K562 (cell line): ENCODE data around the gene TMEM132C. TPM values are rescaled to one million over a fixed set of nuclear protein-coding genes. Genes with fewer than 3 reads are reported as not detected.

Experiments
- ATAC-seq: fragments of 200-7000 bp; cut with Tn5 transposase; 3 replicates; pipeline ENCODE4 v1.9.1; 2020; ENCODE audit warnings: moderate library complexity
- BruUV-seq: library from RNA; stranded (reverse); fragments of 400-500 nt; replicated peaks from 2 replicates; lab custom pipeline; 2021; lab: Mats Ljungman, UMichigan
- CTCF ChIA-PET: fragments of 300-600 bp; formaldehyde crosslinking; extraction: SDS; loops from one replicate; lab custom pipeline; 2021; ENCODE audit warnings: low intra/inter-chr PET ratio; lab: Yijun Ruan, JAX
- POLR2A ChIA-PET: fragments of 300-600, 350-650 bp; sonication (Branson Sonifier 250); formaldehyde crosslinking; extraction: SDS; loops from one replicate; lab custom pipeline; 2021; ENCODE audit warnings: antibody characterized with exemption, inconsistent platforms; lab: Yijun Ruan, JAX
- DNase-seq, 4 experiments: peaks; one replicate each; pipeline versions ENCODE4 v3.0.0 to v3.0.0-alpha.2; 2011 to 2018; ENCODE audit warnings: low spot score in 3 of 4, mixed read lengths in 3 of 4; ENCODE audit errors: extremely low read depth in 1 of 4
- FAIRE-seq: peaks from 2 replicates; lab custom pipeline; 2011; peaks lifted over from hg19 to GRCh38; lab: Jason Lieb, UNC
- H2AFZ ChIP-seq: 2 replicates; pipeline ENCODE4 v1.6.0; 2011; ENCODE audit warnings: low read depth, low read length, control low read depth, inconsistent platforms
- H3K27ac ChIP-seq: fragments of 200-600 bp; 3 replicates; pipeline ENCODE4 v1.8.0; 2011; ENCODE audit warnings: low read depth, mild to moderate bottlenecking, control low read depth, inconsistent platforms, low read length, moderate library complexity, mixed read lengths; ENCODE audit errors: extremely low read depth
- H3K27me3 ChIP-seq, 2 experiments: fragments of 300-600 bp in 1 of 2; 2 replicates in 1 of 2; 3 replicates in 1 of 2; pipeline versions ENCODE4 v1.6.0 to v1.8.0; 2011; ENCODE audit warnings: inconsistent platforms in 2 of 2, low read length in 2 of 2, mild to moderate bottlenecking in 1 of 2, mixed read lengths in 1 of 2, moderate library complexity in 1 of 2; ENCODE audit not compliant: control insufficient read depth in 2 of 2, insufficient read depth in 2 of 2
- H3K36me3 ChIP-seq: fragments of 300-600 bp; 3 replicates; pipeline ENCODE4 v1.8.0; 2011; ENCODE audit warnings: mild to moderate bottlenecking, low read length, inconsistent platforms; ENCODE audit not compliant: control insufficient read depth, insufficient read depth
- H3K4me1 ChIP-seq, 2 experiments: fragments of 200-600 bp in 1 of 2; replicated peaks in 1 of 2; 2 replicates in 1 of 2; 3 replicates in 1 of 2; pipeline versions ENCODE4 v1.5.1 to v1.8.0; 2011; ENCODE audit warnings: inconsistent platforms in 2 of 2, low read length in 2 of 2, mild to moderate bottlenecking in 1 of 2, mixed read lengths in 1 of 2, moderate library complexity in 1 of 2; ENCODE audit not compliant: control insufficient read depth in 2 of 2, insufficient read depth in 2 of 2
- H3K4me2 ChIP-seq: 2 replicates; pipeline ENCODE4 v1.6.1; 2011; ENCODE audit warnings: low read length, control low read depth, inconsistent platforms, mixed read lengths; ENCODE audit not compliant: insufficient read depth
- H3K4me3 ChIP-seq: fragments of 200-600 bp; sonication (generic), shearing (Covaris generic); 2 replicates; pipeline ENCODE4 v1.5.1; 2016; ENCODE audit warnings: control low read depth, inconsistent platforms
- H3K79me2 ChIP-seq: fragments of 200-600 bp; 3 replicates; pipeline ENCODE4 v1.8.0; 2011; ENCODE audit warnings: low read length, inconsistent platforms; ENCODE audit not compliant: control insufficient read depth, insufficient read depth
- H3K9ac ChIP-seq, 2 experiments: 2 replicates each; pipeline versions ENCODE4 v1.6.0 to v1.6.1; 2011; ENCODE audit warnings: low read depth in 2 of 2, low read length in 2 of 2, control low read depth in 1 of 2, inconsistent platforms in 1 of 2, mild to moderate bottlenecking in 1 of 2, mixed read lengths in 1 of 2; ENCODE audit not compliant: insufficient read depth in 1 of 2
- H3K9me1 ChIP-seq: one replicate; pipeline ENCODE4 v1.6.0; 2011; ENCODE audit warnings: inconsistent platforms, mild to moderate bottlenecking, low read length, moderate library complexity; ENCODE audit not compliant: control insufficient read depth, insufficient read depth
- H3K9me3 ChIP-seq: replicated peaks from 2 replicates; pipeline ENCODE4 v1.5.1; 2011; ENCODE audit warnings: low read depth, low read length, inconsistent platforms; ENCODE audit not compliant: control insufficient read depth, insufficient read depth
- H4K20me1 ChIP-seq: replicated peaks from 2 replicates; pipeline ENCODE4 v1.6.1; 2011; ENCODE audit warnings: low read length, inconsistent platforms, mixed read lengths; ENCODE audit not compliant: control insufficient read depth, insufficient read depth
- ELF1 ChIP-seq: fragments of 200-800 bp; sonication (Bioruptor generic); IDR thresholded peaks from 2 replicates; pipeline ENCODE4 v1.6.1; 2016; ENCODE audit warnings: missing genetic modification characterization, missing compliant biosample characterization
- KLF6 ChIP-seq: fragments of 250-450 bp; sonication (Bioruptor Pico); IDR thresholded peaks from 2 replicates; pipeline ENCODE4 v1.4.0; 2020; ENCODE audit warnings: mild to moderate bottlenecking, moderate library complexity, borderline replicate concordance
- TAF1 ChIP-seq: IDR thresholded peaks from 2 replicates; pipeline ENCODE4 v1.6.1; 2011; ENCODE audit warnings: mild to moderate bottlenecking, low read length, moderate library complexity; ENCODE audit not compliant: insufficient read depth, control insufficient read depth, severe bottlenecking; ENCODE audit errors: extremely low read depth
- WGBS: fragments of 100-300 bp; shearing (Covaris generic); methylation state at CpG from one replicate; pipeline ENCODE4 v1.1.6; 2016; ENCODE audit warnings: low coverage, mixed read lengths; ENCODE audit not compliant: insufficient coverage; ENCODE audit errors: missing lambda C conversion rate; 5-methylcytosine and 5-hydroxymethylcytosine counted together
- in situ Hi-C: fragments of 300-500 bp; cut with MboI; formaldehyde crosslinking; loops from 4 replicates; pipeline ENCODE4 v1.15.0; 2018; ENCODE audit warnings: inconsistent platforms, mixed read lengths
- intact Hi-C: fragments of 100-400 bp; cut with micrococcal nuclease; formaldehyde crosslinking; loops from 2 replicates; pipeline ENCODE4 v1.14.2; 2022
- polyA plus RNA-seq, 8 experiments: library from polyadenylated mRNA; depleted of rRNA in 4 of 8; stranded (reverse) in 5 of 8; unstranded in 3 of 8; fragments of >200 nt; fragmentation: Nextera tagmentation in 2 of 8; fragmentation: Illumina TruSeq in 1 of 8; extraction: Ambion mirVana in 2 of 8; extraction: Trizol in 1 of 8; gene quantifications; 2 replicates each; pipeline versions ENCODE4 v1.2.1 to v1.2.3, GENCODE V29; 2011 to 2014; ENCODE audit warnings: inconsistent platforms in 1 of 8, missing spikeins in 1 of 8
- total RNA-seq, 7 experiments: library from RNA; depleted of rRNA in 6 of 7; stranded (reverse); fragments of >200 nt in 6 of 7; fragmentation: Illumina TruSeq in 2 of 7; extraction: Trizol in 2 of 7; gene quantifications; 2 replicates each; pipeline versions ENCODE4 v1.2.1 to v1.2.3, GENCODE V29; 2011 to 2021; ENCODE audit warnings: low replicate concordance in 1 of 7
- TF ChIP-seq, protein P1 (sequence below), 2 experiments: IDR thresholded peaks; 2 replicates each; pipeline ENCODE4 v1.6.1; 2012; ENCODE audit warnings: improper control_type of control experiment in 2 of 2, low read depth in 2 of 2, low read length in 2 of 2, borderline replicate concordance in 1 of 2
- TF ChIP-seq, protein P2 (sequence below): sonication (generic); formaldehyde crosslinking; IDR thresholded peaks from 2 replicates; pipeline ENCODE4 v1.8.1; 2022; ENCODE audit warnings: missing genetic modification reagents

Gene TMEM132C
- total and polyA plus RNA-seq, 9 of the 15 experiments (the other 6 are each of a cell fraction or from before 2014, with no cell fraction given) = not detected

DNA sequence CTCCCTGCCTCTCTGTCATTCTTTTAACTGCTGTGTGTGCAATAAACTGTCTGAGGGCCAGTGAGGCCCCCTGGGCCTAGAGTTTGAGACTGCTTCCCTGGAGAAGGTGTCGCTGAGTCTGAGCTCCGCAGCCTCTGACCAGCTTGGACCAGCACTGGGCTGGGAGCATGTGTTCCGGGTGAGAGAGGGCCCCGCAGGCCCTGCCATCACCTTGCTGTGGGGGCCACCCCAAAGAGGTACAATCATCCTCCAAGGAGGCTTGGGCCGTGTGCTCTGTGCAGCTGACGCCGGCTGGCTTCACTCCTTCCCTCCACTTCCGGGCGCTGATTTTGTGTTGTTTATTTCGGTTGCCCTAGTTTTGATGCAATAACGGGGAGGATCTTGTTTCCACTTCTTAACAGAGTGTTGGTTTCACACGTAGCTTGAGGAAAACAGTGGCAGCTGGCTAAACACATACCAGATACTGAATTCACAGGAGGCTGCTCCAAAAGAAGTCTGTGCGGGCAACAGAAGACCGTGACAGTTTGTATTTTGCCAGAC lies 121.6 kb downstream of the TMEM132C start (continued):
- TF ChIP-seq, protein P1, sequence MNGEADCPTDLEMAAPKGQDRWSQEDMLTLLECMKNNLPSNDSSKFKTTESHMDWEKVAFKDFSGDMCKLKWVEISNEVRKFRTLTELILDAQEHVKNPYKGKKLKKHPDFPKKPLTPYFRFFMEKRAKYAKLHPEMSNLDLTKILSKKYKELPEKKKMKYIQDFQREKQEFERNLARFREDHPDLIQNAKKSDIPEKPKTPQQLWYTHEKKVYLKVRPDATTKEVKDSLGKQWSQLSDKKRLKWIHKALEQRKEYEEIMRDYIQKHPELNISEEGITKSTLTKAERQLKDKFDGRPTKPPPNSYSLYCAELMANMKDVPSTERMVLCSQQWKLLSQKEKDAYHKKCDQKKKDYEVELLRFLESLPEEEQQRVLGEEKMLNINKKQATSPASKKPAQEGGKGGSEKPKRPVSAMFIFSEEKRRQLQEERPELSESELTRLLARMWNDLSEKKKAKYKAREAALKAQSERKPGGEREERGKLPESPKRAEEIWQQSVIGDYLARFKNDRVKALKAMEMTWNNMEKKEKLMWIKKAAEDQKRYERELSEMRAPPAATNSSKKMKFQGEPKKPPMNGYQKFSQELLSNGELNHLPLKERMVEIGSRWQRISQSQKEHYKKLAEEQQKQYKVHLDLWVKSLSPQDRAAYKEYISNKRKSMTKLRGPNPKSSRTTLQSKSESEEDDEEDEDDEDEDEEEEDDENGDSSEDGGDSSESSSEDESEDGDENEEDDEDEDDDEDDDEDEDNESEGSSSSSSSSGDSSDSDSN (IDR thresholded peaks at IDR 0.05; ENCODE audit: borderline replicate concordance in 1 of 2, low read depth in 2 of 2, low read length in 2 of 2) = no peak

DNA sequence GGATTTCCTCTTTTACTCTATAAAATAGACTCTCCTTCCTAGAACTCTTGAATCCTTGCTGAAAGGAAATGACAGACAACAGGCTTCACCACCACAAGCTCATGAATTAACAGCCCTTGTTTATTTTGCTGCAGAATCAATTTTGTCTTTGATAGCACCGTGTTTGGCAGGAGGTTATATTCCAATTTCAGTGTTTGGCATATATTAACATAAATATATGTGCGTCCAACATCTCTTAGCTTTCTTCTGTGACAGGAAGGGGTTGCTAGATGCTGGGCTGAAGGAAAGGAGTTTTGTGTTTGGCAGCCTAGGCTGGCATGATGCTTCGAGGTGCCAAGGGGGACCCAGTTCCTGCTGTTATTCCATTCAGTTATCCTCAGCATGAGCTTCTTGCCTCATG lies 126.4 kb downstream of the TMEM132C start:
- H3K27me3 ChIP-seq = no peaks in the 10 kb centered on the region
- ChIA-PET CTCF (no interaction called here), POLR2A (no interaction called here)
- H3K4me1 ChIP-seq = no peaks in the 10 kb centered on the region; a peak in 1 of 5 replicates
- ATAC-seq = no peak
- H3K4me2 ChIP-seq = no peak overlapping the region
- in situ Hi-C loops = no loop called here
- H3K27ac ChIP-seq = no peak overlapping the region
- no TSS peak for BruUV-seq
- intact Hi-C loops = no loop called here
- no peaks in the 10 kb centered on the region for H3K79me2 ChIP-seq
- H3K9me1 ChIP-seq = no peaks in the 10 kb centered on the region
- H2AFZ ChIP-seq = no peak overlapping the region
- WGBS = 0% methylated on average over 3 of the region's 3 CpGs
- no peaks in the 10 kb centered on the region for H3K9me3 ChIP-seq
- H3K36me3 ChIP-seq = no peaks in the 10 kb centered on the region
- no peak overlapping the region for H3K9ac ChIP-seq
- TF ChIP-seq, protein P2, sequence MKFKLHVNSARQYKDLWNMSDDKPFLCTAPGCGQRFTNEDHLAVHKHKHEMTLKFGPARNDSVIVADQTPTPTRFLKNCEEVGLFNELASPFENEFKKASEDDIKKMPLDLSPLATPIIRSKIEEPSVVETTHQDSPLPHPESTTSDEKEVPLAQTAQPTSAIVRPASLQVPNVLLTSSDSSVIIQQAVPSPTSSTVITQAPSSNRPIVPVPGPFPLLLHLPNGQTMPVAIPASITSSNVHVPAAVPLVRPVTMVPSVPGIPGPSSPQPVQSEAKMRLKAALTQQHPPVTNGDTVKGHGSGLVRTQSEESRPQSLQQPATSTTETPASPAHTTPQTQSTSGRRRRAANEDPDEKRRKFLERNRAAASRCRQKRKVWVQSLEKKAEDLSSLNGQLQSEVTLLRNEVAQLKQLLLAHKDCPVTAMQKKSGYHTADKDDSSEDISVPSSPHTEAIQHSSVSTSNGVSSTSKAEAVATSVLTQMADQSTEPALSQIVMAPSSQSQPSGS (CRISPR knock-in tag) = no peak
- no peak for TF ChIP-seq KLF6
- TF ChIP-seq, protein P1 (IDR thresholded peaks at IDR 0.05; ENCODE audit: borderline replicate concordance in 1 of 2, low read depth in 2 of 2, low read length in 2 of 2) = no peak
- no peak for TF ChIP-seq TAF1
- no peak for TF ChIP-seq ELF1 (tag)
- DNase-seq = no peak
- H3K4me3 ChIP-seq = no peak overlapping the region
- no peaks in the 10 kb centered on the region for H4K20me1 ChIP-seq
- no peak for FAIRE-seq
